ENCODE measurements around the gene IGF1R. TPM values are rescaled to one million over a fixed set of nuclear protein-coding genes. Genes with fewer than 3 reads are reported as not detected.

IGF1R gene
- total RNA-seq, 1 experiment from 2014 or later: 14.1 TPM

GRCh38 chr15:98621021-98621420 lies 27.3 kb upstream of the IGF1R start:
- H3K4me1 ChIP-seq (replicated peaks): no peaks in the 10 kb centered on the region
- H3K36me3 ChIP-seq: no peaks in the 10 kb centered on the region
- no peak overlapping the region for H3K4me3 ChIP-seq
- H3K27ac ChIP-seq: no peak overlapping the region
- DNase-seq (ENCODE audit: low read depth in 1 of 2, low spot score in 2 of 2): no peak
- H3K27me3 ChIP-seq (replicated peaks): peaks cover 68% of the 10 kb centered on the region
- H3K9me3 ChIP-seq (replicated peaks): no peaks in the 10 kb centered on the region

- no peaks in the 10 kb centered on the region for H3K36me3 ChIP-seq
- no peak overlapping the region for H3K27ac ChIP-seq
- H3K4me1 ChIP-seq (replicated peaks): no peaks in the 10 kb centered on the region
- H3K4me3 ChIP-seq: no peak overlapping the region
- H3K9me3 ChIP-seq (replicated peaks): no peaks in the 10 kb centered on the region
- DNase-seq (ENCODE audit: low read depth in 1 of 2, low spot score in 2 of 2): no peak
- H3K27me3 ChIP-seq (replicated peaks): peaks cover 79% of the 10 kb centered on the region
These were observed 22.7 kb upstream of the IGF1R start for GRCh38 chr15:98625614-98626013.

- DNase-seq (ENCODE audit: low read depth in 1 of 2, low spot score in 2 of 2): peak in 1 of 2 experiments; percentile 30
- no peak overlapping the region for H3K4me3 ChIP-seq
- no peaks in the 10 kb centered on the region for H3K36me3 ChIP-seq
- H3K27ac ChIP-seq: no peak overlapping the region
- no peaks in the 10 kb centered on the region for H3K4me1 ChIP-seq (replicated peaks)
- H3K27me3 ChIP-seq (replicated peaks): peaks cover 78% of the 10 kb centered on the region
- H3K9me3 ChIP-seq (replicated peaks): no peaks in the 10 kb centered on the region
These were observed 22.2 kb upstream of the IGF1R start for GRCh38 chr15:98626153-98626552.

- Histone ChIP-seq H3K9me3 (replicated peaks) (no peaks in the 10 kb centered on the region), H3K36me3 (no peaks in the 10 kb centered on the region), H3K27ac (no peak overlapping the region), H3K4me1 (replicated peaks) (no peaks in the 10 kb centered on the region), H3K4me3 (no peak overlapping the region), H3K27me3 (replicated peaks) (peaks cover 72% of the 10 kb centered on the region)
- DNase-seq (ENCODE audit: low read depth in 1 of 2, low spot score in 2 of 2): no peak
These were observed 20.1 kb upstream of the IGF1R start for GRCh38 chr15:98628216-98628615.

- H3K36me3 ChIP-seq: no peaks in the 10 kb centered on the region
- no peaks in the 10 kb centered on the region for H3K9me3 ChIP-seq (replicated peaks)
- no peak overlapping the region for H3K27ac ChIP-seq
- H3K4me1 ChIP-seq (replicated peaks): no peaks in the 10 kb centered on the region
- H3K27me3 ChIP-seq (replicated peaks): peaks cover 44% of the 10 kb centered on the region
- no peak for DNase-seq (ENCODE audit: low read depth in 1 of 2, low spot score in 2 of 2)
- H3K4me3 ChIP-seq: no peak overlapping the region
These were observed 12.5 kb upstream of the IGF1R start for GRCh38 chr15:98635848-98636247.

DNA sequence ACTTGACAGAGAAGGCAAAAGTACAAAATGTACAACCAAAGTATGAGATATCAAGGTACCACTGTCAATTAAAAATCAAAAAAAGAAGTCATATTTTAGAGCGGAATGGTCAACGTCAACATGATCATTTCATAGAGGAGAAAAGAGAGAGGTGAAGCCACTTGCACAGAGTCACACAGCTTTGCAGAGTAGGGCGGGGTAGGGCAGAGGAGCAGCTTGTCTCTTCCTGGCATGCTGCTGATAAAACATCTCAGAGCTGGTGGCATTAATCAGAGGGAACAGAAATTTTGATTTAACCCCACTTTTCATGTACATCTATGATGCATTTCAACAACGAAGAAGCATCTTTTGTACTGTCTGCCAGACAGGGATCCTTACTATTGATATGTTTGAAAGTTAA lies 5.2 kb upstream of the IGF1R start:
- no peak for DNase-seq (ENCODE audit: low read depth in 1 of 2, low spot score in 2 of 2)
- Histone ChIP-seq H3K27ac (no peak overlapping the region), H3K27me3 (replicated peaks) (peaks cover 75% of the 10 kb centered on the region), H3K36me3 (no peaks in the 10 kb centered on the region), H3K9me3 (replicated peaks) (0 out of 2 replicates have a peak, but pooled peaks cover 2% of the 10 kb centered on the region), H3K4me3 (no peak overlapping the region), H3K4me1 (replicated peaks) (peaks cover 8% of the 10 kb centered on the region)

- Histone ChIP-seq H3K9me3 (replicated peaks) (0 out of 2 replicates have a peak, but pooled peaks cover 2% of the 10 kb centered on the region), H3K4me1 (replicated peaks) (peaks cover 9% of the 10 kb centered on the region), H3K36me3 (peaks cover 10% of the 10 kb centered on the region), H3K27ac (no peak overlapping the region), H3K27me3 (replicated peaks) (peaks cover 51% of the 10 kb centered on the region), H3K4me3 (peak overlapping the region; percentile 83; the same call in 1 of the 2 replicates)
- no peak for DNase-seq (ENCODE audit: low read depth in 1 of 2, low spot score in 2 of 2)
These were observed 1.8 kb upstream of the IGF1R start for GRCh38 chr15:98646546-98647025.

GRCh38 chr15:98647026-98647773 lies 1.1 kb upstream of the IGF1R start:
- DNase-seq (ENCODE audit: low read depth in 1 of 2, low spot score in 2 of 2): peak; percentile 65

DNA sequence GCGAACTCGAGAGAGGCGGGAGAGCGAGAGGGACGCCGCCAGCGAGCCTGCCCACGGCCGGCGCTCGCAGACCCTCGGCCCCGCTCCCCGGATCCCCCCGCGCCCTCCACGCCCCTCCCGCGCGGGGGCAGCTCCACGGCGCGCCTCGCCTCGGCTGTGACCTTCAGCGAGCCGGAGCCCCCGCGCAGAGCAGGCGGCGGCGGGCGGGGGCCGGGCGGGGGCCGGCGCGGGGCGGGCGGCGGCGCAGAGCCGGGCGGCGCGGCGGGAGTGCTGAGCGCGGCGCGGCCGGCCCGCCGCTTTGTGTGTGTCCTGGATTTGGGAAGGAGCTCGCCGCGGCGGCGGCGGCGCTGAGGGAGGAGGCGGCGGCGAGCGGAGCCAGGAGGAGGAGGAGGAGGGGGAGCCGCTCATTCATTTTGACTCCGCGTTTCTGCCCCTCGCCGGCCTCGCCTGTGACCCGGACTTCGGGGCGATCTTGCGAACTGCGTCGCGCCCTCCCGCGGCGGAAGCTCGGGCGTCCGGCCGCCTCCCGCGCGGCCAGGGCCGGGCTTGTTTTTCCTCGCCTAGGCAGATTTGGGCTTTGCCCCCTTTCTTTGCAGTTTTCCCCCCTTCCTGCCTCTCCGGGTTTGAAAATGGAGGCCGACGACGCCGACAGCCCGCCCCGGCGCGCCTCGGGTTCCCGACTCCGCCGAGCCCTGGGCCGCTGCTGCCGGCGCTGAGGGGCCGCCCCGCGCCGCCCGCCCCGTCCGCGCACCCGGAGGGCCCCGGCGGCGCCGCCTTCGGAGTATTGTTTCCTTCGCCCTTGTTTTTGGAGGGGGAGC lies 524 bp downstream of the IGF1R start:
- peak; percentile 69 to 82 for DNase-seq (ENCODE audit: low read depth in 1 of 2, low spot score in 2 of 2)
- H3K36me3 ChIP-seq: peaks cover 10% of the 10 kb centered on the region
- H3K9me3 ChIP-seq (replicated peaks): 0 out of 2 replicates have a peak, but pooled peaks cover 2% of the 10 kb centered on the region
- H3K4me3 ChIP-seq: peak overlapping the region; percentile 83
- peaks cover 31% of the 10 kb centered on the region for H3K27me3 ChIP-seq (replicated peaks)
- peak overlapping the region; percentile 70 for H3K27ac ChIP-seq
- H3K4me1 ChIP-seq (replicated peaks): peaks cover 31% of the 10 kb centered on the region

More at GRCh38 chr15:98647026-98647773, 1.1 kb upstream of the IGF1R start:
- peaks cover 15% of the 10 kb centered on the region for H3K4me1 ChIP-seq (replicated peaks)
- H3K4me3 ChIP-seq: peak overlapping the region; percentile 83
- H3K27me3 ChIP-seq (replicated peaks): peaks cover 46% of the 10 kb centered on the region
- H3K36me3 ChIP-seq: peaks cover 10% of the 10 kb centered on the region
- 0 out of 2 replicates have a peak, but pooled peaks cover 2% of the 10 kb centered on the region for H3K9me3 ChIP-seq (replicated peaks)
- H3K27ac ChIP-seq: no peak overlapping the region

DNA sequence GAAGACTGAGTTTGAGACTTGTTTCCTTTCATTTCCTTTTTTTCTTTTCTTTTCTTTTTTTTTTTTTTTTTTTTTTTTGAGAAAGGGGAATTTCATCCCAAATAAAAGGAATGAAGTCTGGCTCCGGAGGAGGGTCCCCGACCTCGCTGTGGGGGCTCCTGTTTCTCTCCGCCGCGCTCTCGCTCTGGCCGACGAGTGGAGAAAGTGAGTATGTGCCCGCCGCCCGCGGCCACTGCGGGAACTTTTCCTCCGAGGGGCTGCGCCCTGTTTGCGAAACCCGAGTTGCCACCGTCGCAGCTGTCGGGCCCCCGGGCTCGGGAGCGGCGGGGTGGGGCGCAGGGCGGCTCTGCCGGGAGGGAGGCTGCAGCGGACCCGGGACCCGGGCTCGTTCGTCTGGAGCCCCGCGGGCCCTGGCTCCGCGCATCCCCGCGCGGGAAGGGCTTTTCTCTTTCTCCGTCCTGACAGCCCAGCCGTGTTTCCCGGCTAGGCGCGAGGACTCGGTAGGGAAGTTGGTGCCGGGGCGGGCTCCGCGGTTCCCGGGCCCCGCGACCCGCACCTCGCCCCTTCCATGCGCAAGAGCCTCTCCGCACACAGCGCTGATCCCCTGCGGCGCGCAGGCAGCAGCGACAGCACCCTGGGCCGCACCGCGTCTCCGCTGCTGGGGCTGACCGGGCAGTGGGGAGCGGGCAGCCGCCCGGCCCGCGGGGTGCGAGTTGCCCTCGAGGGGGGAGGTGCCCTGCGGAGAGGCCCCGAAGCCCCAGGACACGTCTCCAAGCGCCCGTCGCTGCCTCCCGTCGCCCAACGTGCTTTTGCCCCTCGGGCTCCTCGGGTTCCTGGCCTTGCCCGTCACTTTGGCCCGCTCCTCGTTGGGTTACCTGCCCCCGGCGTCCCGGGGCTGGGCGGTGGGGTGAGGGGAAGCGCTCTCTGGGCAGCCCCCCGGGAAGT lies 1.4 kb downstream of the IGF1R start:
- H3K4me3 ChIP-seq: peak overlapping the region; percentile 83
- H3K27me3 ChIP-seq (replicated peaks): peaks cover 24% of the 10 kb centered on the region
- peaks cover 10% of the 10 kb centered on the region for H3K36me3 ChIP-seq
- H3K27ac ChIP-seq: peak overlapping the region; percentile 70
- H3K9me3 ChIP-seq (replicated peaks): 0 out of 2 replicates have a peak, but pooled peaks cover 2% of the 10 kb centered on the region
- peak in 1 of 2 experiments; percentile 53 for DNase-seq (ENCODE audit: low read depth in 1 of 2, low spot score in 2 of 2)
- H3K4me1 ChIP-seq (replicated peaks): peaks cover 35% of the 10 kb centered on the region

DNA sequence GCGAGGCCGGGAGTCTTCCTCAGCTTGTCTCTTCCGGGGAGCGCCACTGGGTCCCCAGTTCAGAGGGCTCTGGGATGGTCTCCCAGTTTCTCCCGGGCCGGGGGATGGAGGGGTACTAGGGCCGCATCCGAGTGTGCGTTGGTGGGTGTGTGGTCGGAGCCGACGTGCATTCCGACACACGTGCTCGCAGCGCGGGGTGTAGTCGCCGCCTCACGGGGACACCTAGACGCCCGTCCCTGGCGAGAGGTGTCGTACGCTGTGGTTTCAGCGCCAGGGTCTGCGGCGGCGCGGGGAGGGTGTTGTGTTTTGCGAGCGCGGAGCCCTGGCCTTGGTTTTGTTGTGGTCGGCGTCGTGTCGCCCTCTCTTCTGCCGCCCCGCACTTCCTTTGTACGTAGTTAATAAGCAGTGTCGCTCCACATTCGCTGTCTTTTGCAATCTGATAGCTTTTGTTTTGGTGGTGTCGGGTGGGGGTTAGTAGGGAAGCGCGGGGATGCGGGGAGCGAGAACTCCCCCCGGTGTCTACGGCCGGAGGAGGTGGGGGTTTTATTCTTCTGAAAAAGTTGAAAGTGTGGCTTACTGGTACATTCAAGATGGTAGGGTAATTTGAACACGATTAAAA lies 2.2 kb downstream of the IGF1R start:
- Histone ChIP-seq H3K9me3 (replicated peaks) (0 out of 2 replicates have a peak, but pooled peaks cover 2% of the 10 kb centered on the region), H3K4me1 (replicated peaks) (peaks cover 35% of the 10 kb centered on the region), H3K36me3 (peaks cover 10% of the 10 kb centered on the region), H3K27me3 (replicated peaks) (peaks cover 16% of the 10 kb centered on the region), H3K4me3 (peak overlapping the region; percentile 83), H3K27ac (peak overlapping the region; percentile 4; the same call in 1 of the 2 replicates)
- peak in 1 of 2 experiments; percentile 58 for DNase-seq (ENCODE audit: low read depth in 1 of 2, low spot score in 2 of 2)

DNA sequence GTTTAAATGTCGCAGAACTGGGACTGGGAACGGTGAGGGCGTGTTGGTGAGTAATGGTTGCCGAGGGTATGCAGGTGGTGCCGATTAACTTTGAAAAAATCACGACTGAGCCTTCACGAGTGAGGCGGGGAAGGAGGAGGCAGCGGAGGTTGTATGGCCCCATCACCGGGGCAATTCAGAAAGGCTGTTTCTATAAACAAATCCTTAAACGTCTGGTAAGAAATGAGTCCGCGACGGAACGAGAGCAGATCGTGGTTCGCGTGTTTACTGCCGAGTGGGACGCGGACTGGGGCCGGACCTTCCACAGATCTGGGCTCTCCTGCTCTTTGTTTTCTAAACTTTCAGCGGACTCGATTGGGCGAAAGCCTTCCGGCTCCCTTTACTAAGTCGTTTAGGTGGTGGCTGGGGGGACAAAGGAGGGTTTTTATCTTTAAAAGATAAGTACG lies 2.7 kb downstream of the IGF1R start:
- Histone ChIP-seq H3K4me3 (peak overlapping the region; percentile 83), H3K27ac (peak overlapping the region; percentile 3; the same call in 1 of the 2 replicates), H3K9me3 (replicated peaks) (0 out of 2 replicates have a peak, but pooled peaks cover 2% of the 10 kb centered on the region), H3K27me3 (replicated peaks) (peaks cover 12% of the 10 kb centered on the region), H3K4me1 (replicated peaks) (peaks cover 35% of the 10 kb centered on the region), H3K36me3 (peaks cover 10% of the 10 kb centered on the region)
- peak in 1 of 2 experiments; percentile 53 for DNase-seq (ENCODE audit: low read depth in 1 of 2, low spot score in 2 of 2)
